Measurements from ENCODE around the gene RYR2. TPM values are rescaled to one million over a fixed set of nuclear protein-coding genes. Genes with fewer than 3 reads are reported as not detected.

The RYR2 gene
- total and polyA plus RNA-seq, 2 experiments from 2014 or later: 0.50 to 0.95 TPM

- WGBS (ENCODE audit: low lambda C conversion rate, missing lambda C conversion rate): 30% methylated on average over 1 of the region's 1 CpG
- Histone ChIP-seq H4K20me1 (ENCODE audit: insufficient read depth, poor library complexity, severe bottlenecking) (no peaks in the 10 kb centered on the region), H3K79me2 (no peaks in the 10 kb centered on the region), H3K9me2 (replicated peaks; ENCODE audit: insufficient read depth) (no peaks in the 10 kb centered on the region), H3K36me3 (replicated peaks; ENCODE audit: insufficient read depth, low read depth) (no peaks in the 10 kb centered on the region), H3K27me3 (no peaks in the 10 kb centered on the region), H3K4me1 (ENCODE audit: insufficient read depth) (no peaks in the 10 kb centered on the region), H3K4me2 (no peak overlapping the region), H3K4me3 (no peak overlapping the region), H3K9me3 (ENCODE audit: low read depth) (no peaks in the 10 kb centered on the region), H2AFZ (no peak overlapping the region), H3K27ac (no peak overlapping the region)
- DNase-seq (ENCODE audit: low spot score): no peak
- TF ChIP-seq EZH2 (IDR thresholded peaks at IDR 0.05; ENCODE audit: borderline replicate concordance) (no peak), CTCF (IDR thresholded peaks at IDR 0.05; ENCODE audit: poor library complexity) (no peak), EZH2phosphoT487 (IDR thresholded peaks at IDR 0.05; ENCODE audit: low read depth, severe bottlenecking, unreplicated experiment) (no peak)
Measured at GRCh38 chr1:237396426-237396825, 354.4 kb downstream of the RYR2 start.

- WGBS (ENCODE audit: low lambda C conversion rate, missing lambda C conversion rate): 88% methylated on average over 4 of the region's 4 CpGs
- no peak overlapping the region for H2AFZ ChIP-seq
Measured at GRCh38 chr1:237398751-237399150, 356.8 kb downstream of the RYR2 start.

GRCh38 chr1:237405912-237406311, 363.9 kb downstream of the RYR2 start:
- Histone ChIP-seq H3K27me3 (no peaks in the 10 kb centered on the region), H3K9me3 (ENCODE audit: low read depth) (no peaks in the 10 kb centered on the region), H3K36me3 (replicated peaks; ENCODE audit: insufficient read depth, low read depth) (no peaks in the 10 kb centered on the region), H3K79me2 (no peaks in the 10 kb centered on the region), H2AFZ (no peak overlapping the region), H4K20me1 (ENCODE audit: insufficient read depth, poor library complexity, severe bottlenecking) (no peaks in the 10 kb centered on the region), H3K27ac (no peak overlapping the region), H3K4me2 (no peak overlapping the region), H3K4me1 (ENCODE audit: insufficient read depth) (no peaks in the 10 kb centered on the region), H3K4me3 (no peak overlapping the region), H3K9me2 (replicated peaks; ENCODE audit: insufficient read depth) (no peaks in the 10 kb centered on the region)
- DNase-seq (ENCODE audit: low spot score): no peak
- TF ChIP-seq EZH2phosphoT487 (IDR thresholded peaks at IDR 0.05; ENCODE audit: low read depth, severe bottlenecking, unreplicated experiment) (no peak), CTCF (IDR thresholded peaks at IDR 0.05; ENCODE audit: poor library complexity) (no peak), EZH2 (IDR thresholded peaks at IDR 0.05; ENCODE audit: borderline replicate concordance) (no peak)
- WGBS (ENCODE audit: low lambda C conversion rate, missing lambda C conversion rate): 89% methylated on average over 3 of the region's 3 CpGs

More at GRCh38 chr1:237398751-237399150, 356.8 kb downstream of the RYR2 start:
- Histone ChIP-seq H3K27me3 (no peaks in the 10 kb centered on the region), H3K4me2 (no peak overlapping the region), H3K4me1 (ENCODE audit: insufficient read depth) (no peaks in the 10 kb centered on the region), H3K4me3 (no peak overlapping the region), H3K27ac (no peak overlapping the region), H3K79me2 (no peaks in the 10 kb centered on the region), H4K20me1 (ENCODE audit: insufficient read depth, poor library complexity, severe bottlenecking) (no peaks in the 10 kb centered on the region), H3K9me2 (replicated peaks; ENCODE audit: insufficient read depth) (no peaks in the 10 kb centered on the region), H3K36me3 (replicated peaks; ENCODE audit: insufficient read depth, low read depth) (no peaks in the 10 kb centered on the region), H3K9me3 (ENCODE audit: low read depth) (no peaks in the 10 kb centered on the region)
- no peak for TF ChIP-seq EZH2phosphoT487 (IDR thresholded peaks at IDR 0.05; ENCODE audit: low read depth, severe bottlenecking, unreplicated experiment)
- no peak for TF ChIP-seq CTCF (IDR thresholded peaks at IDR 0.05; ENCODE audit: poor library complexity)
- TF ChIP-seq EZH2 (IDR thresholded peaks at IDR 0.05; ENCODE audit: borderline replicate concordance): no peak
- no peak for DNase-seq (ENCODE audit: low spot score)

GRCh38 chr1:237411621-237412020, 369.6 kb downstream of the RYR2 start:
- Histone ChIP-seq H3K4me3 (no peak overlapping the region), H3K27me3 (no peaks in the 10 kb centered on the region), H2AFZ (no peak overlapping the region), H3K4me1 (ENCODE audit: insufficient read depth) (no peaks in the 10 kb centered on the region), H3K27ac (no peak overlapping the region), H4K20me1 (ENCODE audit: insufficient read depth, poor library complexity, severe bottlenecking) (no peaks in the 10 kb centered on the region), H3K4me2 (no peak overlapping the region), H3K9me3 (ENCODE audit: low read depth) (no peaks in the 10 kb centered on the region), H3K9me2 (replicated peaks; ENCODE audit: insufficient read depth) (no peaks in the 10 kb centered on the region), H3K36me3 (replicated peaks; ENCODE audit: insufficient read depth, low read depth) (no peaks in the 10 kb centered on the region), H3K79me2 (no peaks in the 10 kb centered on the region)
- TF ChIP-seq CTCF (IDR thresholded peaks at IDR 0.05; ENCODE audit: poor library complexity) (no peak), EZH2phosphoT487 (IDR thresholded peaks at IDR 0.05; ENCODE audit: low read depth, severe bottlenecking, unreplicated experiment) (no peak), EZH2 (IDR thresholded peaks at IDR 0.05; ENCODE audit: borderline replicate concordance) (no peak)
- no peak for DNase-seq (ENCODE audit: low spot score)
- WGBS (ENCODE audit: low lambda C conversion rate, missing lambda C conversion rate): 91% methylated on average over 2 of the region's 2 CpGs

Data from hepatocyte (in vitro differentiated cells).